Esophagus squamous epithelium (tissue), 4 donors: Measurements from ENCODE around the gene CRTC3.

Experiments
- CTCF ChIP-seq, 6 experiments: fragments of 450-650 bp in 4 of 6; fragments of 200-600 bp in 2 of 6; sonication (generic) in 2 of 6; IDR thresholded peaks; one replicate each; pipeline ENCODE4 v1.5.1; 2016 to 2019; ENCODE audit warnings: antibody characterized with exemption in 6 of 6, mild to moderate bottlenecking in 4 of 6, moderate library complexity in 4 of 6
- POLR2A ChIP-seq, 4 donors: fragments of 450-650 bp; IDR thresholded peaks; one replicate each; pipeline ENCODE4 v1.6.1; 2017; ENCODE audit warnings: antibody characterized with exemption in 4 of 4, mild to moderate bottlenecking in 4 of 4, moderate library complexity in 3 of 4

- TF ChIP-seq CTCF (IDR thresholded peaks at IDR 0.05), result no peak
- no peak for TF ChIP-seq POLR2A (IDR thresholded peaks at IDR 0.05)
Observed at GRCh38 chr15:90539789-90540188, 10.1 kb downstream of the CRTC3 start.
